NB4 (cell line): Measurements from ENCODE around the gene ZNF684.

Experiments used
- MYC ChIP-seq: IDR thresholded peaks from 2 replicates; pipeline ENCODE4 v1.6.1; 2011; ENCODE audit warnings: low read depth, low read length
- POLR2A ChIP-seq: IDR thresholded peaks from 2 replicates; pipeline ENCODE4 v1.6.1; 2011; ENCODE audit warnings: mild to moderate bottlenecking; ENCODE audit not compliant: insufficient read length; ENCODE audit errors: extremely low read depth
- TF ChIP-seq, protein P1 (sequence below): IDR thresholded peaks from one replicate; pipeline ENCODE4 v1.5.1; 2012; ENCODE audit warnings: low read depth, low read length
- TF ChIP-seq, protein P2 (sequence below): IDR thresholded peaks from 2 replicates; pipeline ENCODE4 v1.6.1; 2011; ENCODE audit warnings: low read depth, low read length

DNA sequence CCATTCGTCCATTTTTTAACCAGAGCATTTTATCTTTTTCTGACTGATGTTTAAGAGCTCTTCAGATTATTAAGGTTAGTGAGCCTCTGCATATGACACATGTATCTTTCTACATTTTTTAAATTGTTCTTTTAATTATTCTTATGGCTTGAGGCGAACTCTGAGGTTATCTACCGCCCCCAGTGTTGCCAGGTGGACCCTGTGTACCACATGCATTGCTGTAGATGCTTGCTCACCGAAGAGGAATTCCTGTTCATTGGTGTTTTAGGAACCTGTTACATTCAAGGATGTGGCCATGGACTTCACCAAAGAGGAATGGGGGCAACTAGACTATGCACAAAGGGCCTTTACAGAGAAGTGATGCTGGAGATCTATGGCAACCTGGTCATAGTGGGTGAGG, 31.8 kb downstream of the ZNF684 start:
- TF ChIP-seq, protein P1, sequence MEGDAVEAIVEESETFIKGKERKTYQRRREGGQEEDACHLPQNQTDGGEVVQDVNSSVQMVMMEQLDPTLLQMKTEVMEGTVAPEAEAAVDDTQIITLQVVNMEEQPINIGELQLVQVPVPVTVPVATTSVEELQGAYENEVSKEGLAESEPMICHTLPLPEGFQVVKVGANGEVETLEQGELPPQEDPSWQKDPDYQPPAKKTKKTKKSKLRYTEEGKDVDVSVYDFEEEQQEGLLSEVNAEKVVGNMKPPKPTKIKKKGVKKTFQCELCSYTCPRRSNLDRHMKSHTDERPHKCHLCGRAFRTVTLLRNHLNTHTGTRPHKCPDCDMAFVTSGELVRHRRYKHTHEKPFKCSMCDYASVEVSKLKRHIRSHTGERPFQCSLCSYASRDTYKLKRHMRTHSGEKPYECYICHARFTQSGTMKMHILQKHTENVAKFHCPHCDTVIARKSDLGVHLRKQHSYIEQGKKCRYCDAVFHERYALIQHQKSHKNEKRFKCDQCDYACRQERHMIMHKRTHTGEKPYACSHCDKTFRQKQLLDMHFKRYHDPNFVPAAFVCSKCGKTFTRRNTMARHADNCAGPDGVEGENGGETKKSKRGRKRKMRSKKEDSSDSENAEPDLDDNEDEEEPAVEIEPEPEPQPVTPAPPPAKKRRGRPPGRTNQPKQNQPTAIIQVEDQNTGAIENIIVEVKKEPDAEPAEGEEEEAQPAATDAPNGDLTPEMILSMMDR, result no peak
- TF ChIP-seq POLR2A (no peak), MYC (no peak)
- TF ChIP-seq, protein P2, sequence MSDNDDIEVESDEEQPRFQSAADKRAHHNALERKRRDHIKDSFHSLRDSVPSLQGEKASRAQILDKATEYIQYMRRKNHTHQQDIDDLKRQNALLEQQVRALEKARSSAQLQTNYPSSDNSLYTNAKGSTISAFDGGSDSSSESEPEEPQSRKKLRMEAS, result no peak
